OCI-LY3 (cell line): ENCODE results near the gene MXD1.

Source experiments
- H2AFZ ChIP-seq: fragments of 200-600, 300-600 bp; shearing (Covaris generic); 2 replicates; pipeline ENCODE4 v1.6.0; 2014; ENCODE audit warnings: antibody characterized with exemption, low read depth, low read length
- H3K27ac ChIP-seq: fragments of 200-600, 300-600 bp; sonication (generic); 2 replicates; pipeline ENCODE4 v1.5.1; 2014; ENCODE audit warnings: mild to moderate bottlenecking, low read length, moderate library complexity, mixed read lengths
- H3K27me3 ChIP-seq: fragments of 200-600, 300-600 bp; sonication (generic); 2 replicates; pipeline ENCODE4 v1.6.1; 2014; ENCODE audit warnings: low read depth, low read length, mixed read lengths
- H3K36me3 ChIP-seq: fragments of 200-600, 300-600 bp; sonication (generic); replicated peaks from 2 replicates; pipeline ENCODE3; 2014; ENCODE audit warnings: low read depth, low read length, mixed read lengths
- H3K4me1 ChIP-seq: fragments of 300-600, 200-600 bp; sonication (generic); 2 replicates; pipeline ENCODE4 v1.6.1; 2014; ENCODE audit warnings: low read length, mixed read lengths
- H3K4me2 ChIP-seq: fragments of 200-600, 300-600 bp; sonication (generic); 2 replicates; pipeline ENCODE4 v1.6.1; 2014; ENCODE audit warnings: low read length, mixed read lengths
- H3K4me3 ChIP-seq: fragments of 300-600, 200-600 bp; sonication (generic); 2 replicates; pipeline ENCODE4 v1.5.1; 2014; ENCODE audit warnings: antibody characterized with exemption, mild to moderate bottlenecking, low read length, moderate library complexity
- H3K79me2 ChIP-seq: fragments of 300-600, 200-600 bp; shearing (Covaris generic); 2 replicates; pipeline ENCODE4 v1.6.1; 2014; ENCODE audit warnings: mild to moderate bottlenecking, low read length, mixed read lengths
- H3K9ac ChIP-seq: fragments of 300-600, 200-600 bp; shearing (Covaris generic); 2 replicates; pipeline ENCODE4 v1.6.0; 2014; ENCODE audit warnings: mild to moderate bottlenecking, low read length, moderate library complexity
- H3K9me3 ChIP-seq: fragments of 200-600, 300-600 bp; shearing (Covaris generic); 2 replicates; pipeline ENCODE4 v1.6.1; 2014; ENCODE audit warnings: low read length, mixed read lengths; ENCODE audit not compliant: insufficient read depth
- H4K20me1 ChIP-seq: fragments of 200-600, 300-600 bp; sonication (generic); 2 replicates; pipeline ENCODE4 v1.6.1; 2016; ENCODE audit warnings: low read length, mixed read lengths; ENCODE audit not compliant: insufficient read depth
- EZH2phosphoT487 ChIP-seq: fragments of 200-600 bp; shearing (Covaris generic); IDR thresholded peaks from 2 replicates; pipeline ENCODE4 v1.6.1; 2018; ENCODE audit warnings: antibody characterized with exemption, mixed run types, low read depth
- TF ChIP-seq, protein P1 (sequence below): fragments of 200-600, 300-600 bp; sonication (generic); IDR thresholded peaks from 2 replicates; pipeline ENCODE4 v1.5.1; 2014; ENCODE audit warnings: antibody characterized with exemption, low read length, low read depth

MXD1 gene

GRCh38 chr2:69945441-69945840 lies 30.5 kb downstream of the MXD1 start:
- H3K36me3 ChIP-seq = no peaks in the 10 kb centered on the region
- no peak overlapping the region for H3K27ac ChIP-seq
- no peaks in the 10 kb centered on the region for H3K79me2 ChIP-seq
- no peak overlapping the region for H3K4me3 ChIP-seq
- no peak overlapping the region for H2AFZ ChIP-seq
- H3K4me1 ChIP-seq = no peaks in the 10 kb centered on the region
- H3K4me2 ChIP-seq = no peak overlapping the region
- no peaks in the 10 kb centered on the region for H3K27me3 ChIP-seq
- TF ChIP-seq EZH2phosphoT487 = no peak
- TF ChIP-seq, protein P1, sequence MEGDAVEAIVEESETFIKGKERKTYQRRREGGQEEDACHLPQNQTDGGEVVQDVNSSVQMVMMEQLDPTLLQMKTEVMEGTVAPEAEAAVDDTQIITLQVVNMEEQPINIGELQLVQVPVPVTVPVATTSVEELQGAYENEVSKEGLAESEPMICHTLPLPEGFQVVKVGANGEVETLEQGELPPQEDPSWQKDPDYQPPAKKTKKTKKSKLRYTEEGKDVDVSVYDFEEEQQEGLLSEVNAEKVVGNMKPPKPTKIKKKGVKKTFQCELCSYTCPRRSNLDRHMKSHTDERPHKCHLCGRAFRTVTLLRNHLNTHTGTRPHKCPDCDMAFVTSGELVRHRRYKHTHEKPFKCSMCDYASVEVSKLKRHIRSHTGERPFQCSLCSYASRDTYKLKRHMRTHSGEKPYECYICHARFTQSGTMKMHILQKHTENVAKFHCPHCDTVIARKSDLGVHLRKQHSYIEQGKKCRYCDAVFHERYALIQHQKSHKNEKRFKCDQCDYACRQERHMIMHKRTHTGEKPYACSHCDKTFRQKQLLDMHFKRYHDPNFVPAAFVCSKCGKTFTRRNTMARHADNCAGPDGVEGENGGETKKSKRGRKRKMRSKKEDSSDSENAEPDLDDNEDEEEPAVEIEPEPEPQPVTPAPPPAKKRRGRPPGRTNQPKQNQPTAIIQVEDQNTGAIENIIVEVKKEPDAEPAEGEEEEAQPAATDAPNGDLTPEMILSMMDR = no peak
- no peaks in the 10 kb centered on the region for H4K20me1 ChIP-seq
- H3K9me3 ChIP-seq = no peaks in the 10 kb centered on the region
- H3K9ac ChIP-seq = no peak overlapping the region

DNA sequence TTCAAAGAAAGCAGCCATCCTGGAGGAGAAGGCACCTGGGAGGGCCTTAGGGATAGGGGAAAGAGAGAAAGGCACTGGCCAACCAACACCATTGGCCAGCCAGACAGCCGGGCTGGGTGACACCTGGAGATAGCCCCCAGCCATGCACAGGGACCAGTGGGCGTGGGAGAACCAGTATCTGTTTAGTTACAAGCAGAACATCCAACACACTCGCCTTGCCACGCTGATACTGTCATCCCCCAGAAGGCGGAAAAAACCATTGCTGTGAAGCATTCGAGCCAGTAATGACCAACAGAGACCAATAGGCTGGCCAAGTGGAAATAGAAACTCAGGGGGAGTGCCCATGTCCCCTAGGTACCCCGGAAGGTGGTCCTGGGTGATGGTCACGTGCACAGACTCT lies 31.0 kb downstream of the MXD1 start:
- H3K9ac ChIP-seq = no peak overlapping the region
- no peaks in the 10 kb centered on the region for H3K79me2 ChIP-seq
- H3K4me3 ChIP-seq = no peak overlapping the region
- no peak for TF ChIP-seq EZH2phosphoT487
- TF ChIP-seq, protein P1 = no peak
- H4K20me1 ChIP-seq = no peaks in the 10 kb centered on the region
- H3K4me2 ChIP-seq = no peak overlapping the region
- H3K9me3 ChIP-seq = no peaks in the 10 kb centered on the region
- H3K36me3 ChIP-seq = no peaks in the 10 kb centered on the region
- H2AFZ ChIP-seq = no peak overlapping the region
- no peaks in the 10 kb centered on the region for H3K27me3 ChIP-seq
- H3K27ac ChIP-seq = no peak overlapping the region
- H3K4me1 ChIP-seq = no peaks in the 10 kb centered on the region

- H2AFZ ChIP-seq = no peak overlapping the region
- no peak overlapping the region for H3K27ac ChIP-seq
- no peak overlapping the region for H3K4me3 ChIP-seq
- no peak overlapping the region for H3K4me2 ChIP-seq
- H3K36me3 ChIP-seq = no peaks in the 10 kb centered on the region
- H3K9ac ChIP-seq = no peak overlapping the region
- TF ChIP-seq EZH2phosphoT487 = no peak
- TF ChIP-seq, protein P1 = no peak
- H3K27me3 ChIP-seq = no peaks in the 10 kb centered on the region
- no peaks in the 10 kb centered on the region for H3K79me2 ChIP-seq
- no peaks in the 10 kb centered on the region for H4K20me1 ChIP-seq
- 0 out of 2 replicates have a peak, but pooled peaks cover 1% of the 10 kb centered on the region for H3K4me1 ChIP-seq
- H3K9me3 ChIP-seq = no peaks in the 10 kb centered on the region
Observed at GRCh38 chr2:69946351-69947324, 31.7 kb downstream of the MXD1 start.

GRCh38 chr2:69947325-69947931 lies 32.5 kb downstream of the MXD1 start:
- Histone ChIP-seq H3K4me3 (no peak overlapping the region), H3K4me2 (no peak overlapping the region), H2AFZ (no peak overlapping the region), H4K20me1 (no peaks in the 10 kb centered on the region), H3K27me3 (no peaks in the 10 kb centered on the region), H3K27ac (no peak overlapping the region), H3K4me1 (0 out of 2 replicates have a peak, but pooled peaks cover 3% of the 10 kb centered on the region), H3K36me3 (no peaks in the 10 kb centered on the region), H3K9ac (no peak overlapping the region), H3K79me2 (no peaks in the 10 kb centered on the region), H3K9me3 (no peaks in the 10 kb centered on the region)
- TF ChIP-seq EZH2phosphoT487 = no peak
- TF ChIP-seq, protein P1 = no peak
